HG03442 (cell line): ENCODE measurements around the gene ATP5ME.
"Not testable (repeated sequence)": the region's sequence is repeated elsewhere in the genome, so short reads cannot be mapped to it uniquely, and the experiment has no call there.

Experiments
- ATAC-seq: cut with Tn5 transposase; IDR thresholded peaks from one replicate; pipeline ENCODE4 v1.9.1; 2021; ENCODE audit warnings: mild to moderate bottlenecking, moderate library complexity; ENCODE audit not compliant: unreplicated experiment

The ATP5ME gene

GRCh38 chr4:671769-672168, 2.3 kb downstream of the ATP5ME start:
- no peak for ATAC-seq

- not testable (repeated sequence) for ATAC-seq
Measured at GRCh38 chr4:669806-670559, 4.1 kb downstream of the ATP5ME start.

- ATAC-seq: not testable (repeated sequence)
Measured at GRCh38 chr4:668219-668618, 5.9 kb downstream of the ATP5ME start.

GRCh38 chr4:667545-667925, 6.5 kb downstream of the ATP5ME start:
- no peak for ATAC-seq

GRCh38 chr4:666822-667544, 7.1 kb downstream of the ATP5ME start:
- no peak for ATAC-seq

GRCh38 chr4:666436-666810, 7.7 kb downstream of the ATP5ME start:
- ATAC-seq: no peak

- ATAC-seq: no peak
Measured at GRCh38 chr4:665751-666435, 8.2 kb downstream of the ATP5ME start.

GRCh38 chr4:665381-665750, 8.7 kb downstream of the ATP5ME start:
- ATAC-seq: no peak

- ATAC-seq: no peak
Measured at GRCh38 chr4:664713-665231, 9.3 kb downstream of the ATP5ME start.

- ATAC-seq: peak; percentile 58
Measured at GRCh38 chr4:663438-664428, 10.3 kb downstream of the ATP5ME start.

- ATAC-seq: no peak
Measured at GRCh38 chr4:663046-663437, 11.0 kb downstream of the ATP5ME start.

- no peak for ATAC-seq
Measured at GRCh38 chr4:661881-662761, 12.0 kb downstream of the ATP5ME start.

- ATAC-seq: no peak
Measured at GRCh38 chr4:661231-661630, 12.8 kb downstream of the ATP5ME start.

GRCh38 chr4:660401-660800, 13.7 kb downstream of the ATP5ME start:
- no peak for ATAC-seq

- ATAC-seq: no peak
Measured at GRCh38 chr4:659851-660250, 14.2 kb downstream of the ATP5ME start.

- ATAC-seq: no peak
Measured at GRCh38 chr4:658681-659667, 15.1 kb downstream of the ATP5ME start.

- ATAC-seq: no peak
Measured at GRCh38 chr4:657834-658667, 16.0 kb downstream of the ATP5ME start.
